ENCODE measurements around the gene BMPR2. TPM values are rescaled to one million over a fixed set of nuclear protein-coding genes. Genes with fewer than 3 reads are reported as not detected.

Gene BMPR2
- total RNA-seq, 1 donor from 2014 or later: 11.8 TPM

DNA sequence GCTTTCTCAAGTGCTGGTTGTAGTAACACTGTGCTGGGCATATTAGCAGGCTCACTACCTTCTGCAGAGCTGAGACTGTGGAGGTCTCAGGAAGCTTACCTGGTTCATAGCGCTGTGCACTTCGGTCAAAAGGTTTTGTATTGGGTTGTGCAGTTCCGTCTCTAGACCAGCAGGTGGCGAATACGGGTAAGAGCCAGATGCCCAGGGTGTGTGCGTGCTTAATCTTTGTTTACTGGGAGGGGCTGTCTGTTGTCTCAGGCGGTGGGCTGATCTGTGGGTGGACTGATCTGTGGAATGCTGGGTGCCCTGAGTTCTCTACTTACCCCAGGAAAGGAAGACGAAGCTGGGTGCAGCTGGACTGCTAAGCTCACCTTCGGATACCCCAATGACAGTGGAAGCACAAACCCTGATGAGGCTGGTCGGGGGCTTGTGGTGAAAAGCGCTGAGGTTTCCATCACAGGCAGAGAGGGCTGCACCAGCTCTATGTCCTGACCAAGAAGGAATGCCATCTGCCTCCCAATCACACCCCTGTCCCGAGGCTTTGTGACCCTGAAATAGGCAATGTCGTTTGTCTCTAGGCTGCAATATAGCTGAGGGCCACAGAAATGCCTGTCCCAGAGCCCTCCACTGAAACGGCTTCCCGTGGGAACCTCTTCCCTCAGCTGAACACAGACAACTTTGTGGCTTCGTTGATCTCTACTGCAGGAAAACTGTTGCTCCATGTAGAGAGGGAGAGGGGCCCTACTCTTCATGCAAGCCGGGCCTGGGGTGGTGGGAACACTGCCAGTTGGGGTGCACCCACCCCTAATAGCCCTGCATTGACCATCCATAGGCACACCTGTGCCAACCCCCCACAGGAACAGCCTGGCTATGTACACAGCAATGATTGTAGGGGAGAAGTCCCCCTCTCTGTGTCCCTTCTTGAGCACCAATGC lies 212.8 kb downstream of the BMPR2 start:
- Mint-ChIP-seq H3K4me1 (peaks cover 8% of the 10 kb centered on the region), H3K27ac (peak overlapping the region; percentile 90), H3K4me3 (peak overlapping the region; percentile 65), H3K36me3 (no peaks in the 10 kb centered on the region), H3K9me3 (peaks cover 5% of the 10 kb centered on the region), H3K27me3 (ENCODE audit: insufficient read depth, low read depth) (no peaks in the 10 kb centered on the region)
- DNase-seq (ENCODE audit: low spot score): peak; percentile 93
- Histone ChIP-seq H3K9ac (no peak overlapping the region), H2AFZ (replicated peaks) (peak overlapping the region; percentile 83), H3K79me2 (ENCODE audit: low read depth) (no peaks in the 10 kb centered on the region), H4K20me1 (ENCODE audit: low read depth) (no peaks in the 10 kb centered on the region), H3K4me3 (no peak overlapping the region), H3K27me3 (no peaks in the 10 kb centered on the region), H3F3A (ENCODE audit: low read depth) (no peaks in the 10 kb centered on the region), H3K36me3 (no peaks in the 10 kb centered on the region), H3K27ac (no peak overlapping the region), H3K4me2 (peak overlapping the region; percentile 33), H3K4me1 (peaks cover 10% of the 10 kb centered on the region), H3K9me3 (ENCODE audit: low read depth) (no peaks in the 10 kb centered on the region)
- TF ChIP-seq CTCF (IDR thresholded peaks at IDR 0.05): peak; percentile 89
- TF ChIP-seq EZH2phosphoT487 (IDR thresholded peaks at IDR 0.05): no peak
- no peak for TF ChIP-seq EZH2 (IDR thresholded peaks at IDR 0.05)

GRCh38 chr2:202589582-202589949 lies 213.4 kb downstream of the BMPR2 start:
- Mint-ChIP-seq H3K27ac (peak overlapping the region; percentile 72), H3K9me3 (peaks cover 2% of the 10 kb centered on the region), H3K4me3 (no peak overlapping the region), H3K4me1 (peaks cover 8% of the 10 kb centered on the region), H3K36me3 (no peaks in the 10 kb centered on the region), H3K27me3 (ENCODE audit: insufficient read depth, low read depth) (no peaks in the 10 kb centered on the region)
- Histone ChIP-seq H3K27me3 (no peaks in the 10 kb centered on the region), H3K27ac (no peak overlapping the region), H4K20me1 (ENCODE audit: low read depth) (no peaks in the 10 kb centered on the region), H2AFZ (replicated peaks) (peak overlapping the region; percentile 83), H3K4me1 (peaks cover 10% of the 10 kb centered on the region), H3K9ac (no peak overlapping the region), H3K4me3 (no peak overlapping the region), H3F3A (ENCODE audit: low read depth) (no peaks in the 10 kb centered on the region), H3K79me2 (ENCODE audit: low read depth) (no peaks in the 10 kb centered on the region), H3K9me3 (ENCODE audit: low read depth) (no peaks in the 10 kb centered on the region), H3K36me3 (no peaks in the 10 kb centered on the region), H3K4me2 (no peak overlapping the region)
- no peak for TF ChIP-seq EZH2 (IDR thresholded peaks at IDR 0.05)
- TF ChIP-seq CTCF (IDR thresholded peaks at IDR 0.05): no peak
- TF ChIP-seq EZH2phosphoT487 (IDR thresholded peaks at IDR 0.05): no peak
- peak; percentile 21 for DNase-seq (ENCODE audit: low spot score)

DNA sequence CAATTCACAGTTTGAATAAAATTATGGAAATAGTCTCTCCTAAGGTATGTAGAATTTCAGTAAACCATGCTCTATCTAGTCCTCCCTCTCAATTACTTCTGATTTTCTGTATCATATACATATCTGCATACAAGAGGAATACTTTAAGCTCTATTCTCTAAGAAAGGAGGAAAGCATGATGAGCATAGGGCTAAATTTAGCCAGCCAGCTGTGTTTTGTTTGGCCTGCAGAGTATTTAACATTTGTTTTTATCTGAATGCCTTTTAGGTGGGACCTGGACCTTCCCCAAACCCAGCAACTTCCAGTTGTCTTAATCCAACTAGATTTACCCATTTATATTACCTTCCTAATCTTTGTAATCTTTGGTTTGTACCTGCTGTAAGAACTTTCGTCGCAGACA lies 216.4 kb downstream of the BMPR2 start:
- Histone ChIP-seq H3K27me3 (no peaks in the 10 kb centered on the region), H4K20me1 (ENCODE audit: low read depth) (no peaks in the 10 kb centered on the region), H3K9ac (no peak overlapping the region), H2AFZ (replicated peaks) (no peak overlapping the region), H3F3A (ENCODE audit: low read depth) (no peaks in the 10 kb centered on the region), H3K9me3 (ENCODE audit: low read depth) (no peaks in the 10 kb centered on the region), H3K36me3 (no peaks in the 10 kb centered on the region), H3K79me2 (ENCODE audit: low read depth) (no peaks in the 10 kb centered on the region), H3K4me1 (peaks cover 10% of the 10 kb centered on the region), H3K4me3 (no peak overlapping the region), H3K27ac (no peak overlapping the region), H3K4me2 (no peak overlapping the region)
- Mint-ChIP-seq H3K27me3 (ENCODE audit: insufficient read depth, low read depth) (no peaks in the 10 kb centered on the region), H3K4me1 (peaks cover 8% of the 10 kb centered on the region), H3K36me3 (no peaks in the 10 kb centered on the region), H3K4me3 (no peak overlapping the region), H3K9me3 (no peaks in the 10 kb centered on the region), H3K27ac (no peak overlapping the region)
- no peak for TF ChIP-seq EZH2 (IDR thresholded peaks at IDR 0.05)
- DNase-seq (ENCODE audit: low spot score): no peak

DNA sequence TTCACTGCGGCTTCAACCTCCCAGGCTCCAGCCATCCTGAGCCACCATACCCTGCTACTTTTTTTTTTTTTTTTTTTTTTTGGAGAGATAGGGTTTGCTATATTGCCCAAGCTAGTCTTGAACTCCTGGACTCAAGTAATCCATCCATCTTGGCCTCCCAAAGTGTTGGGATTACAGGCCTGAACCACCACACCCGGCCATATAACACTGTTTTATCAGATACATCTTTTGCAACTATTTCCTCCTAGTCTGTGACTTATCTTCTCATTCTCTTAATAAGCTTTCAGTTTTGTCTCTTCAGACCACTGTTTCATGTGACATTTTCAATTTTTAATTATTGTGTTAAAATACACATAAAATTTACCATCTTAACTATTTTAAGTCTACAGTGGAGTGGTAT lies 223.0 kb downstream of the BMPR2 start:
- H3K79me2 ChIP-seq (ENCODE audit: low read depth): no peaks in the 10 kb centered on the region
- H3K9ac ChIP-seq: no peak overlapping the region
- H3K4me1 Mint-ChIP-seq: no peaks in the 10 kb centered on the region
- no peak overlapping the region for H3K4me2 ChIP-seq
- H4K20me1 ChIP-seq (ENCODE audit: low read depth): no peaks in the 10 kb centered on the region
- H3K9me3 Mint-ChIP-seq: no peaks in the 10 kb centered on the region
- no peaks in the 10 kb centered on the region for H3K27me3 ChIP-seq
- H3K36me3 Mint-ChIP-seq: no peaks in the 10 kb centered on the region
- no peak overlapping the region for H2AFZ ChIP-seq (replicated peaks)
- no peaks in the 10 kb centered on the region for H3K9me3 ChIP-seq (ENCODE audit: low read depth)
- no peaks in the 10 kb centered on the region for H3K36me3 ChIP-seq
- H3K27ac ChIP-seq: no peak overlapping the region
- no peak for DNase-seq (ENCODE audit: low spot score)
- no peak overlapping the region for H3K4me3 Mint-ChIP-seq
- H3K4me1 ChIP-seq: no peaks in the 10 kb centered on the region
- no peak overlapping the region for H3K27ac Mint-ChIP-seq
- peaks cover 2% of the 10 kb centered on the region for H3K27me3 Mint-ChIP-seq (ENCODE audit: insufficient read depth, low read depth)
- no peak overlapping the region for H3K4me3 ChIP-seq
- H3F3A ChIP-seq (ENCODE audit: low read depth): no peaks in the 10 kb centered on the region
- no peak for TF ChIP-seq CTCF (IDR thresholded peaks at IDR 0.05)
- no peak for TF ChIP-seq EZH2 (IDR thresholded peaks at IDR 0.05)
- no peak for TF ChIP-seq EZH2phosphoT487 (IDR thresholded peaks at IDR 0.05)
